ENCODE results near the gene NPAS3. TPM values are rescaled to one million over a fixed set of nuclear protein-coding genes. Genes with fewer than 3 reads are reported as not detected.

NPAS3 gene
- total RNA-seq, 1 experiment from 2014 or later = not detected

- TF ChIP-seq EZH2 (IDR thresholded peaks at IDR 0.05; ENCODE audit: low read depth) = no peak
- TF ChIP-seq, protein P1, sequence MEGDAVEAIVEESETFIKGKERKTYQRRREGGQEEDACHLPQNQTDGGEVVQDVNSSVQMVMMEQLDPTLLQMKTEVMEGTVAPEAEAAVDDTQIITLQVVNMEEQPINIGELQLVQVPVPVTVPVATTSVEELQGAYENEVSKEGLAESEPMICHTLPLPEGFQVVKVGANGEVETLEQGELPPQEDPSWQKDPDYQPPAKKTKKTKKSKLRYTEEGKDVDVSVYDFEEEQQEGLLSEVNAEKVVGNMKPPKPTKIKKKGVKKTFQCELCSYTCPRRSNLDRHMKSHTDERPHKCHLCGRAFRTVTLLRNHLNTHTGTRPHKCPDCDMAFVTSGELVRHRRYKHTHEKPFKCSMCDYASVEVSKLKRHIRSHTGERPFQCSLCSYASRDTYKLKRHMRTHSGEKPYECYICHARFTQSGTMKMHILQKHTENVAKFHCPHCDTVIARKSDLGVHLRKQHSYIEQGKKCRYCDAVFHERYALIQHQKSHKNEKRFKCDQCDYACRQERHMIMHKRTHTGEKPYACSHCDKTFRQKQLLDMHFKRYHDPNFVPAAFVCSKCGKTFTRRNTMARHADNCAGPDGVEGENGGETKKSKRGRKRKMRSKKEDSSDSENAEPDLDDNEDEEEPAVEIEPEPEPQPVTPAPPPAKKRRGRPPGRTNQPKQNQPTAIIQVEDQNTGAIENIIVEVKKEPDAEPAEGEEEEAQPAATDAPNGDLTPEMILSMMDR (conservative IDR thresholded peaks at IDR 0.05) = no peak
- ChIA-PET POLR2A (ENCODE audit: unreplicated experiment) (no interaction called here), CTCF (no interaction called here)
- H3K4me3 ChIP-seq = no peak overlapping the region
- no peaks in the 10 kb centered on the region for H3K9me3 ChIP-seq (ENCODE audit: insufficient read depth, low read depth)
- H2AFZ ChIP-seq = no peak overlapping the region
- H4K20me1 ChIP-seq (ENCODE audit: insufficient read depth) = no peaks in the 10 kb centered on the region
- no peaks in the 10 kb centered on the region for H3K27me3 ChIP-seq (ENCODE audit: insufficient read depth, low read depth)
- intact Hi-C loops (cut with micrococcal nuclease; ENCODE audit: unreplicated experiment) = no loop called here
- no peak overlapping the region for H3K4me2 ChIP-seq
- no TSS peak for BruUV-seq (replicated peaks)
- no peaks in the 10 kb centered on the region for H3K9me2 ChIP-seq (ENCODE audit: insufficient read depth)
- H3K4me1 ChIP-seq (replicated peaks; ENCODE audit: insufficient read depth) = no peaks in the 10 kb centered on the region
- no peak for DNase-seq
- no peaks in the 10 kb centered on the region for H3K36me3 ChIP-seq (ENCODE audit: low read depth)
- no peaks in the 10 kb centered on the region for H3F3A ChIP-seq (ENCODE audit: insufficient read depth, low read depth)
- H3K79me2 ChIP-seq (ENCODE audit: low read depth) = no peaks in the 10 kb centered on the region
- H3K27ac ChIP-seq = no peak overlapping the region
These were observed 567.3 kb downstream of the NPAS3 start for GRCh38 chr14:33505963-33506329.

- Histone ChIP-seq H3K4me2 (no peak overlapping the region), H3K9me3 (ENCODE audit: insufficient read depth, low read depth) (no peaks in the 10 kb centered on the region), H2AFZ (no peak overlapping the region), H3K36me3 (ENCODE audit: low read depth) (no peaks in the 10 kb centered on the region), H3K27ac (no peak overlapping the region), H3F3A (ENCODE audit: insufficient read depth, low read depth) (no peaks in the 10 kb centered on the region), H3K4me3 (no peak overlapping the region), H3K27me3 (ENCODE audit: insufficient read depth, low read depth) (no peaks in the 10 kb centered on the region), H3K79me2 (ENCODE audit: low read depth) (no peaks in the 10 kb centered on the region), H4K20me1 (ENCODE audit: insufficient read depth) (no peaks in the 10 kb centered on the region), H3K9me2 (ENCODE audit: insufficient read depth) (no peaks in the 10 kb centered on the region), H3K4me1 (replicated peaks; ENCODE audit: insufficient read depth) (no peaks in the 10 kb centered on the region)
- DNase-seq = no peak
- ChIA-PET CTCF (no interaction called here), POLR2A (ENCODE audit: unreplicated experiment) (no interaction called here)
- TF ChIP-seq, protein P1 (conservative IDR thresholded peaks at IDR 0.05) = no peak
- TF ChIP-seq EZH2 (IDR thresholded peaks at IDR 0.05; ENCODE audit: low read depth) = no peak
- no TSS peak for BruUV-seq (replicated peaks)
- intact Hi-C loops (cut with micrococcal nuclease; ENCODE audit: unreplicated experiment) = no loop called here
These were observed 569.7 kb downstream of the NPAS3 start for GRCh38 chr14:33508126-33509062.

GRCh38 chr14:33509454-33509853 is 570.8 kb downstream of the NPAS3 start:
- H3K4me3 ChIP-seq = no peak overlapping the region
- H2AFZ ChIP-seq = no peak overlapping the region
- POLR2A ChIA-PET (ENCODE audit: unreplicated experiment) = no interaction called here
- H3F3A ChIP-seq (ENCODE audit: insufficient read depth, low read depth) = no peaks in the 10 kb centered on the region
- H3K27me3 ChIP-seq (ENCODE audit: insufficient read depth, low read depth) = no peaks in the 10 kb centered on the region
- no peaks in the 10 kb centered on the region for H3K9me2 ChIP-seq (ENCODE audit: insufficient read depth)
- no peaks in the 10 kb centered on the region for H3K36me3 ChIP-seq (ENCODE audit: low read depth)
- CTCF ChIA-PET = no interaction called here
- H3K79me2 ChIP-seq (ENCODE audit: low read depth) = no peaks in the 10 kb centered on the region
- H3K27ac ChIP-seq = no peak overlapping the region
- TF ChIP-seq EZH2 (IDR thresholded peaks at IDR 0.05; ENCODE audit: low read depth) = no peak
- TF ChIP-seq, protein P1 (conservative IDR thresholded peaks at IDR 0.05) = no peak
- DNase-seq = no peak
- H3K4me2 ChIP-seq = no peak overlapping the region
- H4K20me1 ChIP-seq (ENCODE audit: insufficient read depth) = no peaks in the 10 kb centered on the region
- intact Hi-C loops (cut with micrococcal nuclease; ENCODE audit: unreplicated experiment) = no loop called here
- BruUV-seq (replicated peaks) = no TSS peak
- H3K9me3 ChIP-seq (ENCODE audit: insufficient read depth, low read depth) = no peaks in the 10 kb centered on the region
- no peaks in the 10 kb centered on the region for H3K4me1 ChIP-seq (replicated peaks; ENCODE audit: insufficient read depth)
